Measurements from ENCODE around the gene TNFSF9.

The TNFSF9 gene, protein sequence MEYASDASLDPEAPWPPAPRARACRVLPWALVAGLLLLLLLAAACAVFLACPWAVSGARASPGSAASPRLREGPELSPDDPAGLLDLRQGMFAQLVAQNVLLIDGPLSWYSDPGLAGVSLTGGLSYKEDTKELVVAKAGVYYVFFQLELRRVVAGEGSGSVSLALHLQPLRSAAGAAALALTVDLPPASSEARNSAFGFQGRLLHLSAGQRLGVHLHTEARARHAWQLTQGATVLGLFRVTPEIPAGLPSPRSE

DNA sequence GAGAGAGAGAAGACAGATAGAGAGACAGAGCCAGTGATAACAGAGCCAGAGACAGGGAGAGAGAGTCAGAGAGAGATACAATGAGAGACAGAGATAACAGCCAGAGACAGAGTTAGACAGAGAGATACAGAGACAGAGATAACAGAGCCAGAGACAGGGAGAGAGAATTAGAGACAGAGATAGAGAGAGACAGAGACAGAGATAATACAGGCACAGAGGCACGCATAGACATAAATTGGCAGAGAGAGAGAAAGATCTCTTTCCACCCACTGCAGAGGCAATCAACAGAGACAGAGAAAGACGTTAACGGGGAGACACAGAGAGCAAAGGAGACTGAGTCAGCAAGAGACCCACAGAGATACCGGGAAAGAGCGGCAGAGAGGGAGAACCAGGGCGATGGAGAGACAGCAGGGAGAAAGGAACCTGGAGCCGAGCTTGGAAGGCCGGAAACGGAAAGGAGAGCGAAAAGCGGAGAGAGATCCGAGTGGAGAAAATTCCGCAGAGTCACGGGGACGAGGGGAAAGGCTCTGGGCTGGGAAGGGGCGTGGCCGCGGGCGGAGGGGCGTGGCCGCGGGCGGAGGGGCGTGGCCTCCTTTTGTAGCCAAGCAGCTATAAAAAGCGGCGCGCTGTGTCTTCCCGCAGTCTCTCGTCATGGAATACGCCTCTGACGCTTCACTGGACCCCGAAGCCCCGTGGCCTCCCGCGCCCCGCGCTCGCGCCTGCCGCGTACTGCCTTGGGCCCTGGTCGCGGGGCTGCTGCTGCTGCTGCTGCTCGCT is at the start of gene TNFSF9:
TSS of gene TNFSF9 (plus strand) at position 641 of the 777 bp plus-strand sequence. CDS start at position 652, 11 bp downstream.
- peak; percentile 86 for DNase-seq (ENCODE audit: low read depth)

GRCh38 chr19:6481541-6482342 is 49.1 kb upstream of the TNFSF9 start, which contains the start of gene DENND1C:
Gene DENND1C, minus strand, starts transcription at chr19:6481787. Its CDS starts 92 bp downstream, at chr19:6481695.
- DNase-seq (ENCODE audit: low read depth), result peak; percentile 18

DNA sequence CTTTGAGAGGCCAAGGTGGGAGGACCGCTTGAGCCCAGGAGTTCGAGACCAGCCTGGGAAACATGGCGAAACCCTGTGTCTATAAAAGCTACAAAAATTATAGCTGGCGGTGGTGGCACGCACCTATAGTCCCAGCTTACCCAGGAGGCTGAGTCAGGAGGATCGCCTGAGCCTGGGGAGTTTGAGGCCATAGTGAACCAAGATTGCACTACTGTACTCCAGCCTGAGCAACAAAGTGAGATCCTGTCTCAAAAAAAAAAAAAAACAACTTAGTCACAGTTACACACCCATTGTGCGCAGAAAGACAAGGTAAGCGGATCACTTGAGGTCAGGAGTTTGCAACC is 48.5 kb upstream of the TNFSF9 start:
- no peak for DNase-seq (ENCODE audit: low read depth)

DNA sequence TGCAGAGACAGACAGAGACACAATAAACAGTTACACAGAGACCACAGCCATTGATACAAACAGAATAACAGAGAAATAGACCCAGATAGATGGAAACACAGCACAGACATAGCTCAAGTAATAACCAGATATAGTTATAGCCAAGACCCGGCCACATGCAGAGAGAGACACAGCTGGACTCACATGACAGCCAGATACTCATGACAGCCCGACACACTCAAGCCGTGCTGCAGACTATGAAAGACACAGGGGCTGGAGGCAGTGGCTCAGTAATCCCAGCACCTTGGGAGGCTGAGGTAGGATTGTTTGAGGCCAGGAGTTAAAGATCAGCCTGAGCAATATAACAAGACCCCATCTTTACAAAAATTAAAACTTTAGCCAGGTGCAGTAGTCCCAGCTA is 47.6 kb upstream of the TNFSF9 start:
- DNase-seq (ENCODE audit: low read depth), result no peak

DNA sequence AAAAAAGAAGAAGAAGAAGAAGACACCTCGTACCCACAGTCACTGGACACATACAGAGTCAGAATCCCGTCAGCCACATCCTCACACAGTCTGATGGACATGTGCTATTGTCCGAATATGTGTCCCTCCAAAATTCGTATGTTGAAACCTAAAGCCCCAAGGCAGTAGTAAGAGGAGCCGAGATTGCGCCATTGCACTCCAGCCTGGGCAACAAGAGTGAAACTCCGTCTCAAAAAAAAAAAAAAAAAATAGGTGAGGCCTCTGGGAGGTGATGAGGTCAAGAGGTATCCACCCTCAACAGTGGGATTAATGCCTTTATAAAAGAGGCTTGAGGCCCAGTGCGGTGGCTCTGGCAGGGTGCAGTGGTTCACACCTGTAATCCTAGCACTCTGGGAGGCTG is 46.6 kb upstream of the TNFSF9 start:
- no peak for DNase-seq (ENCODE audit: low read depth)

DNA sequence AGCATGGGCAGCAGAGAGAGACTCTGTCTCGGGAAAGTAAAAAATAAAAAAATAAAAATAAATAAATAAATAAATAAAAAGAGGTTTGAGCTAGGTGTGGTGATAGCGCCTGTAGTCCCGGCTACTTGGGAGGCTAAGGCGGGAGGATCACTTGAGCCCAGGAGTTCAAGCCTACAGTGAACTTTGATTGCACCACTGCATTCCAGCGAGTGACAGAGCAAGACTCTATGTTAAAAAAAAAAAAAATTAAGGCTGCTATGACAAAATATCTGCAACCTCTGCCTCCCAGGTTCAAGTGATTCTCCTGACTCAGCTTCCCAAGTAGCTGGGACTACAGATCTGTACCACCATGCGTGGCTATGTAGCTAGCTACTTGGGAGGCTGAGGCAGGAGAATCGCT is 46.0 kb upstream of the TNFSF9 start:
- no peak for DNase-seq (ENCODE audit: low read depth)

DNA sequence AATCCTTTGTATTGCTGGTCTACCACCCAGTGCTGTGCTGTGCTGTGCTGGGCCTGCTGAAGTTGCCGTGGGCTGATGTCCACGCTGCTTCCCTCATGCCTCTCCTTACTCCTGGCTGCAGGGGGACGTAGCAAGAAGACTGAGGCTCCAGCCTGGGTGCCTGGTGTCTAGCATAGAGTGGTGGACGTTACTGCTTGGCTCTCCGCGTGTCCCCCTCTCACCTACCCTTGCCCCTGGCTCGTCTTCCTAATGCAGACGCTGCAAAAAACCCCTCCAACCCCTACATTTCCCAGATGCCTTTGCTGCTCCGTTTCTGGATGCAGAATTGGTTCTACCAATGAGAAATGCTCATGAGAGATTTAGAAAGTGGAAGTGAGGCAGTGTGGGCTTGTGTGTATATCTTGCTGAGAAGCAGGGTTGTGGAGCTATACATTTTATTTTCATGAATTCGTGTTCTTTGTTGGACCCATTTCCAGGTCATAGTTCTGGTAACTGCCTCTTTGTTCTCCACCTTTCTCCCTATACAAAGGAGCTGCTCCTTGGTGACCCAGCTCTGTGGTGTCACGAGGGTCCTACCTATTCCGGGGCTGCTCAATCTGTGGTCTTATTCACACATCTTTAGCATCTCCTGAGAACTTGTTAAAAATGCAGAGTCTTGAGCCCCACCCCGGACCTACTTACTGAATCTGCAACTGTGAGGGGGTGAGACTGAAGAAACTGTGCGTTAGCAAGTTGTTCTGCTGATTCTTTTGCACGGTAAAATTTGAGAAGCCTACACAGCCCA is 41.4 kb upstream of the TNFSF9 start:
- no peak for DNase-seq (ENCODE audit: low read depth)

GRCh38 chr19:6490134-6490533 is 40.7 kb upstream of the TNFSF9 start:
- DNase-seq (ENCODE audit: low read depth), result no peak

DNA sequence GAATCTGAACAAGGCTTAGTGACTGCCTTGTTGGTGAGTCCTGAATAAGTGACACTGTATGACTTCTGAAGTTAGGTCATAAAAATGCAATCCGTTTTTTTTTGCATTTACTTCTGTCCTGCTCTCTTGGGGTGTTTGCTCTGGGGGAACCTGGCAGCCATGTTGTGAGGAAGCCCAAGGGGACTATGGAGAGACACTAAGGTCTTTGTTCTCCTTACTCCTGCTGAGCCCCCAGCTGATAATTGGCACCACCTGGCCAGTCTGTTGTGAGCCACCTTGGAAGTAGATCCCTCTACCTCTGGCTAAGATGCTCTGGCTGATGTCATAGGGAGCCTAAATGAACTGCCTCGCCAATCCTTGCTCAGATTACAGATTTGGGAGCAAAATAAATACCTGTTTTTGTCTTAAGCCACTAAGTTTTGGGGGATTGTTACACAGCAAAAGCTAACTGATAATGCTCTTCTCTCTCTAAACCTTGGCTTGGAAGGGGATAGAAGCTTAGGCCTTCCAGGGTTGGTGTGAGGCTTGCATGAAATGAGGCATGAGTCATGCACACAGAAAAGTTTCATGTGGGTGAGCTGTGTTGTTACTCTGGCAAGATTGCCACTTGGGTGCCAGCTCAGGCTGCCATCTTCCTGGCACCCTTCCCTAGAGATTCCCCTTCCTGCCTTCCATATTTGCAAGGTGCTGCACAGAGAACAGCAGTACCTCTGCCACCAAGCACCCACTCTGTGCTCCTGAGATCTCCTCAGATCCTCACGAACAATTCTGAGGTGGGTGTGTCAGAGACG is 38.8 kb upstream of the TNFSF9 start:
- DNase-seq (ENCODE audit: low read depth), result no peak

GRCh38 chr19:6494438-6495036 is 36.3 kb upstream of the TNFSF9 start:
- DNase-seq (ENCODE audit: low read depth), result no peak

- DNase-seq (ENCODE audit: low read depth), result no peak
Observed at GRCh38 chr19:6495947-6496346, 34.9 kb upstream of the TNFSF9 start.

DNA sequence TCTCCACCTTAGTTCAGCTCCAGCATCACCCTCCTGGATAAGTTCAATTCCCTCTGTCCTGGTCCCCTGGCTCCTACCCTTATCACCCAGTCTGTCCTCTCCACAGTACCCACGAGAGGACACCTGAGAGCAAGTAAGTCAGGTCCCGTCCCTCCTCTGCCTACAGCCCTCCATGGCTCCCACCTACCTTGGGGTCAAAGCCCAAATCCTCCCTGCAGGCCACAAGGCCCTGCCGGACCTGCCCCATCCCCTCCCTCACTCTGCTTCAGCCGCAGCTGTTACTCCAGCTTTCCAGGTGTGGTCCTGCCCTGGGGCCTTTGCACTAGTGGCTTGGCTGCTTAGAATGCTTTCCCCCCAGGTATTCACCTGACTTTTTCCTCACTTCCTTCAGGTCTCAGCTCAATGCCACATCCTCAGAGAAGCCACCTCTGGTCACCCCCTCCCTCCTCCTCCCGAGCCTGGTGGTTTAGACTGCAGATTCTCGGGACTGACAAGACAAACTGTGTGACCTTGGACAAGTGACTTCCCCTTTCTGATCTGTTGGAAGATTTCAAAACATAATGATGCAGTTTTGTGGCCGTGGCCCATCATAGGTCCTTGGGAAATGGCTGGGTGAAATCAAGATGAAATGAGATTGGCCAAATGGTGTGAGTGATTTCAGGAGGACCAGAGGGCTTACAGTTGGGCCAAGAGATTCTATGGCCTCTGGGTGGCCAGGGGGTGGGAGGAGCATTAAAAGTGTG is 32.4 kb upstream of the TNFSF9 start:
- no peak for DNase-seq (ENCODE audit: low read depth)

DNA sequence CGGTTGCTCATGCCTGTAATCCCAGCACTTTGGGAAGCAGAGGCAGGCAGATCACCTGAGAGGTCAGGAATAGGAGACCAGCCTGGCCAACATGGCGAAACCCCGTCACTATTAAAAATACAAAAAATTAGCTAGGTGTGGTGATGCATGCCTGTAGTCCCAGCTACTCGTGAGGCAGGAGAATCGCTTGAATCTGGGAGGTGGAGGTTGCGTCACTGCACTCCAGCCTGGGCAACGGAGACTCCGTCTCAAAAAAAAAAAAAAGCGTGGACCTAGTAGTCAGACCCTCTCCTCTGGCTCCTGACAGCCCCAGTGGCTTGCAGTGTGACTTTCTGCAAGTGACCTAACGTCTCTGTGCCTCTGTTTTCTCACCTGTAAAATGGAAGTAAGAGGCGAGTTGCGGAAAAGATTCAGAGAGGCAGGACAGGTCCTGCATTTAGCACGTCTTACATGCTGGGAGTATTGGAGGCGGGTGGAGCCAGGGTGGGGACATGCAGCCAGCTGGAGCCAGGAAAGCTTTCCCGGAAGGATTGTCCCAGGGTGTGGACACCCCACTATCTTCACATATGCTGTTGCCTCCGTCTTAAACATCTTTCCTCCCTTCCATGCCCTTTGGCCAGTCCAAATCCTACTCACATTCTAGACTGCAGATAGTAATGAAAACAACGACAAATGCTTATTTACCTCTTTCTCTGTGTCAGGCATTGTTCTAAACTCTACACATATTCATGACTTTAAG is 31.6 kb upstream of the TNFSF9 start:
- no peak for DNase-seq (ENCODE audit: low read depth)

DNA sequence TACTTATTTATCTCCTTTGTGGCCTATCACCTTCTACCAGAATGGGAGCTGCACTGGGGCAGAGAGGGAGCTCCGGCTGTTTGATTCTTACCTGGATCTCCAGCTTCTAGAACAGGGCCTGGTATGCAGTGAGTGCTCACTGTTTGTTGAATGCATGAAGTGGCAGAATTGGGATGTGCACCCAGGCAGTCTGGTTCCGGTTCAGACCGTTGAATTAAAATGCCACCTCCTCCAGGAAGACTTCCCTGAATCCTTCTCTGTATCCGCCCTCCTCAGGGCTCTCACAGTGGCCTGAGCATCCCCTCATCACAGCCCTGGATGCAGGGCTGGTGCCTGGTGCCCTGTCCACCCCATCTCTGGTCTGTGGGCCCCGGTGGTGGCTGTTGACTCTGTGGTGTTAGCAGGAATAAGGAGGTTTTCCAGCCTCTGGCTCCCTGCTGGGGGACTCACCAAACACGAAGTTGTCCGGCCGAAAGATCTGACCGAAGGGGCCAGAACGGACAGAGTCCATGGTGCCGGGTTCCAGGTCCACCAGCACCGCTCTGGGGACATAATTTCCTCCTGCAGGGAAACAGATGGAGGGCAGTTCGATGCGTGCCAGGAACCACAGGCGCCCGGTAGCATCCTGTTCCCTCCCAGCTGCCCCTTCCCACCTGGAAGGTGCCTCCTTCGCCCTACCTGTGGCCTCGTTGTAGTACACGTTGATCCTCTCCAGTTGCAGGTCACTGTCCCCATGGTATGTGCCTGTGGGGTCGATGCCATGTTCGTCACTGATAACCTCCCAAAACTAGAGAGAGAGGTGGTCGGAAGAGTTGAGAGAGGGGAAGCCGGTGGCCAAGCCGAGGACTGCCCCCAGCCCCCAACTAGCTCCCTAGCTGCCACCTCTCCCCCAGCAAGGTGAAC is 29.7 kb upstream of the TNFSF9 start:
- no peak for DNase-seq (ENCODE audit: low read depth)

DNA sequence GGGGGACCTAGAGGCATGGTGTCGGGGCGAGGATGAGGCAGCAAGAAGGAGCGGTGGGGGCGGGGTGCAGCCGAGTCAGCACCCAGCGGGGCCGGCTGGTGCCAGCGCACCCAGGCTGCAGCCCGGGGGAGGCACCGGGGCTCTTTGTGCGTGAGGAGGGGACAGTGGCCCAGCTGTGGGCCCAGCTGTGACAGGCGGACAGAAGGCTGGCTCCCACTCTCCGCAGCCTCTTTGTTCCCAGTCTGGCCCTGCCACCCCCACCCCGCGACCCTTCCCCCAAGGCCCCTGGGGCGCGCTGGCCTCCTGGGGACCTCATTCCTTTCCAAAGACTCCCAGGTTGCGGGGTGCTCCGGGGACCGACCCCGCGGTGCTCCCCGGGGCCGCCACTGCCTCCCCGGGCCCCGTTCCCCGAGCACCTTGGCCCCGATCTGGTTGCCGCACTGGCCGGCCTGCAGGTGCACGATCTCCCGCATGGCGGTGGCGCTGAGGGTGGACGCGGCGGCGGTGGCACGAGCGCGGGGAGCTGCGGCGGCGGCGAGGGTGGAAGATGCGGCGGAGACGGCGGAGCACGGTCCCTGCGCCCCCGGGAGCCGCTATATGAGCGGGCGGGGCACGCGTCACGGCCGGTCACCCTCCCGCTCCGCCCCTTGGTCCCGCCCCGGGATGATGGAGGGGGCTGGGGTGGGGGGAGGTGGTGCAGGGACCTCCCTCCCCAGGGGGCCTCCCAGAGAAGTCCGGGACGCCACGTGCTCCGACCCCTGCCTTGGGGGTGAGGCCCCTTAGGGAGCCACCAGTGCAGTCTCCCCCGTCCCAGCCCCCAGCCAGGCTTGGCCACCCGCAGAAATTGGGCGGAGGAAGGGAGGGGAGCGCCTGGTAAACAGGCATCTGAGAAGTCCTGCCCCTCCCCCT is 28.8 kb upstream of the TNFSF9 start, which contains the start of gene TUBB4A:
TSS of gene TUBB4A (minus strand) at position 570 of the 909 bp plus-strand sequence. CDS start at position 473, 97 bp downstream.
- DNase-seq (ENCODE audit: low read depth), result no peak

DNA sequence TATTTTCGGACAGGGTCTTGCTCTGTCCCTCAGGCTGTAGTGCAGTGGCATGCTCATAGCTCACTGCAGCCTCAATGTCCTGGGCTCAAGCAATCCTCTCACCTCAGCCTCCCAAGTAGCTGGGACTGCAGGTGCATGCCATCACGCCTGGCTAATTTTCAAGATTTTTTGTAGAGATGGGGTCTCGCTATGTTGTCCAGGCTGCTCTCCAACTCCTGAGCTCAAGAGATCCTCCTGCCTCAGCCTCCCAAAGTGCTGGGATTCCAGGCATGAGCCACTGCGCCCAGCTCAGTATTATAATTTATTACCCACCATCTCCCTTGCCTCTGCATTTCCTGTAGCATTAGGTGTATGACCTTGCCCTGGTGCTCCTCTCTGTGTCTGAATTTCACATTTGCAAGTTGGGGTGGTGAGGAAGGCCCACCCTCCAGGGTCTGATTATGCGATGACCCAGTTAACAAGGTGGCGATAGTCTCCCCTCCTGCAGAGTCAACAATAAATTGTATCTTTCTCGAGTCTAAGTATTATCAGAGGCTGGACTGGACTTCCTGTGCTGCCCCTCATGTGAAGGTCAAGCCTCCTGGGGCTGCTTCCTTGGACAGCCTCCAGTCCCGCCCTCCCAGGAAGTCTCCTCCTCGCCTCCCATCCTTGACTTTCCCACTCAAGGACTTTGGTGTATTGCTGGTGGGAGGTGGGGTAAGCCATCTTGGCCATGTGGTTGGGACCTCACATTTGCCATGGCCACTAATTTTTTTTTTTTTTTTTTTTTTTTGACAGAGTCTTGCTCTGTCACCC is 27.2 kb upstream of the TNFSF9 start:
- no peak for DNase-seq (ENCODE audit: low read depth)

All from EH (cell line).